AG04450 (cell line): ENCODE measurements around the gene TBKBP1. TPM values are rescaled to one million over a fixed set of nuclear protein-coding genes. Genes with fewer than 3 reads are reported as not detected.

Experiments
- CTCF ChIA-PET: fragments of 300-600, 350-600 bp; formaldehyde crosslinking; extraction: SDS; loops from one replicate; lab custom pipeline; 2022; ENCODE audit warnings: antibody characterized with exemption, inconsistent platforms; lab: Charles Lee
- POLR2A ChIA-PET: fragments of 350-600 bp; formaldehyde crosslinking; extraction: SDS; loops from one replicate; lab custom pipeline; 2021; ENCODE audit warnings: antibody characterized with exemption, inconsistent platforms; lab: Yijun Ruan, JAX
- DNase-seq: peaks from one replicate; pipeline ENCODE4 v3.0.0-alpha.2; 2011; ENCODE audit warnings: low read depth, low spot score
- H3K27ac ChIP-seq: one replicate; pipeline ENCODE4 v1.5.1; 2012; ENCODE audit warnings: low read depth, low read length, control low read depth
- H3K27me3 ChIP-seq: one replicate; pipeline ENCODE4 v1.6.0; 2012; ENCODE audit warnings: low read length; ENCODE audit not compliant: control insufficient read depth, insufficient read depth
- H3K4me3 ChIP-seq: 2 replicates; pipeline ENCODE4 v1.5.1; 2011; ENCODE audit warnings: mild to moderate bottlenecking, low read depth, low read length, control low read depth
- H3K9me3 ChIP-seq: 2 replicates; pipeline ENCODE4 v1.5.1; 2012; ENCODE audit warnings: low read length; ENCODE audit not compliant: control insufficient read depth, insufficient read depth
- polyA plus RNA-seq: library from polyadenylated mRNA; depleted of rRNA; stranded (reverse); fragments of >200 nt; gene quantifications from 2 replicates; pipeline ENCODE4 v1.2.3, GENCODE V29; 2011
- TF ChIP-seq, protein P1 (sequence below): IDR thresholded peaks from 2 replicates; pipeline ENCODE4 v1.5.1; 2011; ENCODE audit warnings: low read depth, low read length, control low read depth, inconsistent platforms

The TBKBP1 gene
- polyA plus RNA-seq, 1 experiment = 4.8 TPM

DNA sequence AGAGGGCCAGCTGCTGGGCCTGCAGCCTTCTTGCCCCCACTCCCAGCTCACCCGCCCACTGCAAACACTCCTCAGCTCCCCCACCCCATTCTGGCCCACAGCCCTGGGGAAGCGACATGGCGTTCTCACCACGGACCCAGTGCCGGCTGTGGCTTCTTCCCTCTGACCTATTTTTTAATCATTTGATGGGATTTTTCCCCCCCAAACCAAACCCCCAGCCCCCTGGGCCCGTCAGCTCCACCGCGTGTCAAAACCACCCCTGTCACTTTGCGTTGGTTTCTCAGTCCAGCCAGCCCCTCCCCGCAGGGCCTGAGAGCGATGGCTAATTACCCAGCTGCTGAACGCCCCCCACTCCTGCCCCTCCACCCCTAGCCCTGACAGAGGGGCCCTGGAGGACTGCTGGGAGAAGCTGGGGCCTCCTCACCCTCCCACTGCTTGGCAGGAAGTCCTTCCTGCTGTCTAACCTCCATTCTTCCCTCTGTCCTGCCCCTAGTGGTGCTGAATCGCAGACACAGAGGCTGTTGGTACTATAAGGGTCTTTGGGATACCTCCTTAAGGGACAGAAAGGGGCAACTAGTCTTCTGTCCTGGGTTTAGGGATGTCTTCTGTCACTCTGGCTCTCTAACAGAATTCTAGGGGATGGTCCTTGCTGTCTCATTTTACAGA lies 31.6 kb downstream of the TBKBP1 start:
- TF ChIP-seq, protein P1, sequence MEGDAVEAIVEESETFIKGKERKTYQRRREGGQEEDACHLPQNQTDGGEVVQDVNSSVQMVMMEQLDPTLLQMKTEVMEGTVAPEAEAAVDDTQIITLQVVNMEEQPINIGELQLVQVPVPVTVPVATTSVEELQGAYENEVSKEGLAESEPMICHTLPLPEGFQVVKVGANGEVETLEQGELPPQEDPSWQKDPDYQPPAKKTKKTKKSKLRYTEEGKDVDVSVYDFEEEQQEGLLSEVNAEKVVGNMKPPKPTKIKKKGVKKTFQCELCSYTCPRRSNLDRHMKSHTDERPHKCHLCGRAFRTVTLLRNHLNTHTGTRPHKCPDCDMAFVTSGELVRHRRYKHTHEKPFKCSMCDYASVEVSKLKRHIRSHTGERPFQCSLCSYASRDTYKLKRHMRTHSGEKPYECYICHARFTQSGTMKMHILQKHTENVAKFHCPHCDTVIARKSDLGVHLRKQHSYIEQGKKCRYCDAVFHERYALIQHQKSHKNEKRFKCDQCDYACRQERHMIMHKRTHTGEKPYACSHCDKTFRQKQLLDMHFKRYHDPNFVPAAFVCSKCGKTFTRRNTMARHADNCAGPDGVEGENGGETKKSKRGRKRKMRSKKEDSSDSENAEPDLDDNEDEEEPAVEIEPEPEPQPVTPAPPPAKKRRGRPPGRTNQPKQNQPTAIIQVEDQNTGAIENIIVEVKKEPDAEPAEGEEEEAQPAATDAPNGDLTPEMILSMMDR = peak; percentile 14; the same call in 1 of the 2 replicates
- H3K4me3 ChIP-seq = no peak overlapping the region
- no peak overlapping the region for H3K27ac ChIP-seq
- no peak for DNase-seq
- POLR2A ChIA-PET = no interaction called here
- H3K27me3 ChIP-seq = peaks cover 84% of the 10 kb centered on the region
- H3K9me3 ChIP-seq = peaks cover 4% of the 10 kb centered on the region; the same call in 1 of the 2 replicates
- CTCF ChIA-PET = no interaction called here

DNA sequence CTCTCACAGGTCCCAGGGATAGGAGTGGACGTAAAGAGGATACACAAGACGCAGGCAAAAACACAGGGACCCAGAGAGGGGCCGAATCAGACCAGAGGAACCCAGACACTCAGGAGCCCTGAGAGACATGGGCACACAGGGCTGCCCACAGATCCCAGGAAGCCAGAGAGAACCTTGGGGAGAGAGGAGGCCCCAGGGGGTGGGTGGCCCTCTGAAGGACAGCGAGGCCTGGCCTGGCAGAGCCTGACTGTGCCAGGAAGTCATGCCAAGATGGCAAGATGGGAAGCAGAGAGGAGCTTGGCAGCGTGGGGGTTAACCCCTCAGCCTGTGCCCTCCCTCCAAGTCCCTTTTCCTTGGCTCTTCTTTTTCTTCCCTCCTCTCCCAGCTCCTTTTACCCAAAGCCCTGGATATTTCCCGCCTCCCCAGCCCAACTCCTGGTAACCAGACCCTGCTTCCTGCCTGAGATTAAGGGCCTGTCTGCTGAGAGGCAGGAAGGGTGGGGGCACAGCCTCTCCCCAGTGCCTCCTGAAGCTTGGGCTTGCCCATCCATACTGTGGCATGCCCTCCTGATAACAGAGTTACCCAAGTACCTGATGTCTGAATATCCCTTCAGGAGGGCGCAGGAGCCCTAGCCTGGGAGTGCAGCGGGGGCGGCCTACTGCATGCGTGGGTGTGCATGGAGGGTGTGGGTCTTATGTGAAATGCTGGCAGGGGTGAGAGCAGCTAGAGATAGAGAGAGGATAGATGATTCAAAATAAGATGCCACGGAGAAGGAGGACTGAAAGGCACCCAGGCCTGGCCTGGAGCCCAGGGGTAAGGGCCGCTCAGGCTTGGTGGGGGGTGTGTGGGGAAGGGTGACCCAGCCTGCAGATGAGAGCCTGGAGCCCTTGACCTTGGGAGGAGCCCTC lies 33.1 kb downstream of the TBKBP1 start:
- DNase-seq = no peak
- TF ChIP-seq, protein P1 = no peak
- Histone ChIP-seq H3K4me3 (no peak overlapping the region), H3K9me3 (peaks cover 4% of the 10 kb centered on the region; the same call in 1 of the 2 replicates), H3K27ac (no peak overlapping the region), H3K27me3 (peaks cover 84% of the 10 kb centered on the region)
- ChIA-PET CTCF (interaction anchor here (0.6 kb wide), 1 partner anchor 20 kb away, joined by 4 read pairs; no protein-coding TSS in a partner anchor), POLR2A (interaction anchor here (0.6 kb wide), 1 partner anchor 40 kb away, joined by 3 read pairs; no protein-coding TSS in a partner anchor)

DNA sequence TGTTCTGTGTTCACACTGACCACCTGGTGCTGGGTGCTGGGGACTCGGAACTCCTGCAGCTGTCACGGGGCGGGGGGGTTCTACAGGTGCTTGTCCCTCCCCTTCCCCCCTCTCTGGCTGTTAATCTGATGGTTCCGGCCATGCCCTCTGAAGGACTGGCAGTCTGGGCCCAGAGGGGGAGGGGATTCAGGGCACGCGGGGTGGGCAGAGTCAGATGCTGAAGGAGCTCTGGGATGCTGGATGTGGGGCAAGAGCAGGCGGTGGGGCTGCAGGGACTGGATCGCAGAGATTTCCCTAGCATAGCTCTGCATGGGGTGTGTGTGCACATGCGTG lies 33.7 kb downstream of the TBKBP1 start:
- TF ChIP-seq, protein P1 = no peak
- CTCF ChIA-PET = interaction anchor here (0.6 kb wide), 1 partner anchor 19 kb away, joined by 4 read pairs; no protein-coding TSS in a partner anchor
- Histone ChIP-seq H3K27me3 (peaks cover 84% of the 10 kb centered on the region), H3K9me3 (peaks cover 4% of the 10 kb centered on the region; the same call in 1 of the 2 replicates), H3K27ac (no peak overlapping the region), H3K4me3 (no peak overlapping the region)
- POLR2A ChIA-PET = no interaction called here
- DNase-seq = no peak

GRCh38 chr17:47728214-47728877 lies 34.4 kb downstream of the TBKBP1 start:
- TF ChIP-seq, protein P1 = no peak
- Histone ChIP-seq H3K9me3 (peaks cover 4% of the 10 kb centered on the region; the same call in 1 of the 2 replicates), H3K27ac (no peak overlapping the region), H3K27me3 (peaks cover 84% of the 10 kb centered on the region), H3K4me3 (no peak overlapping the region)
- ChIA-PET POLR2A (no interaction called here), CTCF (no interaction called here)
- DNase-seq = no peak
